Lower lobe of right lung (tissue), 2 donors: ENCODE measurements around the gene HNRNPL. TPM values are rescaled to one million over a fixed set of nuclear protein-coding genes. Genes with fewer than 3 reads are reported as not detected.
A peak's percentile ranks its signal among the peaks of the same experiment; 100 is the strongest.

ENCODE experiments used
- ATAC-seq, 2 donors: fragments of 200-7000 bp; cut with Tn5 transposase; one replicate each; pipeline ENCODE4 v1.9.1; 2020 to 2022; ENCODE audit warnings: mild to moderate bottlenecking in 2 of 2, moderate library complexity in 2 of 2
- DNase-seq: peaks from one replicate; pipeline ENCODE4 v3.0.0-alpha.2; 2020
- H3K27ac ChIP-seq: fragments of 200-600 bp; one replicate; pipeline ENCODE4 v1.8.0; 2022
- H3K27me3 ChIP-seq: fragments of 200-600 bp; one replicate; pipeline ENCODE4 v1.8.0; 2022; ENCODE audit warnings: low read depth
- H3K36me3 ChIP-seq: fragments of 200-600 bp; one replicate; pipeline ENCODE4 v1.8.0; 2022; ENCODE audit warnings: mild to moderate bottlenecking
- H3K4me1 ChIP-seq: fragments of 200-600 bp; one replicate; pipeline ENCODE4 v1.8.0; 2022
- H3K4me3 ChIP-seq: fragments of 200-600 bp; one replicate; pipeline ENCODE4 v1.8.0; 2022; ENCODE audit warnings: mild to moderate bottlenecking
- H3K9me3 ChIP-seq: fragments of 200-600 bp; one replicate; pipeline ENCODE4 v1.8.0; 2022
- CTCF ChIP-seq: fragments of 200-600 bp; IDR thresholded peaks from one replicate; pipeline ENCODE4 v1.8.0; 2022; ENCODE audit warnings: antibody characterized with exemption, mild to moderate bottlenecking
- intact Hi-C: fragments of 100-400 bp; cut with DNase I; formaldehyde crosslinking; loops from one replicate; pipeline ENCODE4 v1.11.0; 2022
- total RNA-seq: library from RNA; stranded (reverse); fragmentation: NEBNext Ultra II Directional; extraction: Animal tissue kit (Norgen Biotek cat#: 25700); gene quantifications from one replicate; pipeline ENCODE4 v1.2.1, GENCODE V29; 2021
- donor health status: DM: no; HTN: yes; CAD: no; lungs with severe emphysema.

Gene HNRNPL
- total RNA-seq, 1 donor from 2014 or later, result 274 TPM

GRCh38 chr19:38880882-38881609, 31.3 kb upstream of the HNRNPL start:
- intact Hi-C loops, result no loop called here
- no peaks in the 10 kb centered on the region for H3K27me3 ChIP-seq
- no peaks in the 10 kb centered on the region for H3K9me3 ChIP-seq
- no peak for TF ChIP-seq CTCF
- peaks cover 19% of the 10 kb centered on the region for H3K4me1 ChIP-seq
- H3K4me3 ChIP-seq, result no peak overlapping the region
- H3K27ac ChIP-seq, result no peak overlapping the region
- DNase-seq (no peak), ATAC-seq (no peak)
- H3K36me3 ChIP-seq, result peaks cover 50% of the 10 kb centered on the region

- Histone ChIP-seq H3K4me3 (no peak overlapping the region), H3K4me1 (peaks cover 19% of the 10 kb centered on the region), H3K9me3 (no peaks in the 10 kb centered on the region), H3K27ac (no peak overlapping the region), H3K36me3 (peaks cover 47% of the 10 kb centered on the region), H3K27me3 (no peaks in the 10 kb centered on the region)
- TF ChIP-seq CTCF, result no peak
- intact Hi-C loops, result no loop called here
- DNase-seq (no peak), ATAC-seq (no peak)
These were observed 30.5 kb upstream of the HNRNPL start for GRCh38 chr19:38880076-38880881.

GRCh38 chr19:38879400-38879751, 29.6 kb upstream of the HNRNPL start:
- Histone ChIP-seq H3K36me3 (peaks cover 47% of the 10 kb centered on the region), H3K4me1 (peaks cover 19% of the 10 kb centered on the region), H3K4me3 (no peak overlapping the region), H3K9me3 (no peaks in the 10 kb centered on the region), H3K27ac (no peak overlapping the region), H3K27me3 (no peaks in the 10 kb centered on the region)
- no peak for TF ChIP-seq CTCF
- intact Hi-C loops, result no loop called here
- ATAC-seq (no peak), DNase-seq (no peak)

GRCh38 chr19:38878575-38879399, 29.0 kb upstream of the HNRNPL start:
- ATAC-seq (no peak), DNase-seq (no peak)
- H3K27ac ChIP-seq, result peak overlapping the region; percentile 75
- no peak for TF ChIP-seq CTCF
- H3K9me3 ChIP-seq, result no peaks in the 10 kb centered on the region
- H3K27me3 ChIP-seq, result no peaks in the 10 kb centered on the region
- peaks cover 19% of the 10 kb centered on the region for H3K4me1 ChIP-seq
- intact Hi-C loops, result no loop called here
- peak overlapping the region; percentile 36 for H3K4me3 ChIP-seq
- H3K36me3 ChIP-seq, result peaks cover 47% of the 10 kb centered on the region

GRCh38 chr19:38877781-38878574, 28.2 kb upstream of the HNRNPL start, which contains the start of gene RINL:
TSS of gene RINL (minus strand) at chr19:38878275. CDS start at chr19:38876742, 1,533 bp downstream.
- DNase-seq (peak; percentile 73), ATAC-seq (peak; percentile 76 to 78)
- Histone ChIP-seq H3K36me3 (peaks cover 39% of the 10 kb centered on the region), H3K4me1 (peaks cover 19% of the 10 kb centered on the region), H3K4me3 (peak within 1 kb of the TSS; percentile 36), H3K27me3 (no peaks in the 10 kb centered on the region), H3K9me3 (no peaks in the 10 kb centered on the region), H3K27ac (peak within 1 kb of the TSS; percentile 75)
- TF ChIP-seq CTCF, result no peak
- intact Hi-C loops, result no loop called here
